ENCODE results near the gene COX18. TPM values are rescaled to one million over a fixed set of nuclear protein-coding genes. Genes with fewer than 3 reads are reported as not detected.

Gene COX18
- polyA plus RNA-seq, result 9.5 to 14.4 TPM (median 11.4 TPM) in 3 replicates
- polyA plus RNA-seq (2011; ENCODE audit: low read depth), result 2.4 TPM
- polyA plus RNA-seq (2011; cell fraction: cytosol; rRNA removed), result 9.5 and 13.9 TPM in 2 replicates
- polyA plus RNA-seq (2011; cell fraction: nucleus; rRNA removed), result 8.4 TPM in 2 replicates
- polyA plus RNA-seq (2012; ENCODE audit: low replicate concordance), result 7.4 and 8.8 TPM in 2 replicates
- 6.7 to 24.7 TPM (median 19.2 TPM) in 3 replicates for polyA minus RNA-seq
- polyA minus RNA-seq (2011; cell fraction: cytosol; rRNA and poly(A)+ RNA removed), result 17.6 TPM
- 6.3 and 10.9 TPM in 2 replicates for polyA minus RNA-seq (2011; cell fraction: nucleus; rRNA and poly(A)+ RNA removed)

- Histone ChIP-seq H3K27me3 (ENCODE audit: control insufficient read depth, extremely low read depth, insufficient read depth, low read length) (no peaks in the 10 kb centered on the region), H3K4me1 (ENCODE audit: control insufficient read depth, extremely low read depth, insufficient read depth, low read length) (peaks cover 8% of the 10 kb centered on the region), H3K9ac (ENCODE audit: control insufficient read depth, extremely low read depth, insufficient read depth, low read length) (peak within 1 kb of the TSS; percentile 84), H3K36me3 (ENCODE audit: control insufficient read depth in 2 of 2, extremely low read depth in 1 of 2, insufficient read depth in 2 of 2, low read length in 2 of 2) (peaks cover 3 to 6% of the 10 kb centered on the region in 2 experiments), H3K4me2 (ENCODE audit: control insufficient read depth, extremely low read depth, insufficient read depth, low read depth, low read length) (peak within 1 kb of the TSS; percentile 95), H3K9me1 (ENCODE audit: control insufficient read depth, extremely low read depth, insufficient read depth, low read length) (no peaks in the 10 kb centered on the region), H3K9me3 (ENCODE audit: control insufficient read depth, low read depth, low read length) (no peaks in the 10 kb centered on the region), H4K20me1 (ENCODE audit: control insufficient read depth, extremely low read depth, insufficient read depth, low read length) (no peaks in the 10 kb centered on the region), H3K27ac (ENCODE audit: control insufficient read depth, insufficient read depth, low read length) (peak within 1 kb of the TSS; percentile 90), H2AFZ (ENCODE audit: control insufficient read depth, low read length) (peak within 1 kb of the TSS; percentile 89), H3K79me2 (ENCODE audit: control insufficient read depth, insufficient read depth, low read length) (peaks cover 5% of the 10 kb centered on the region), H3K4me3 (ENCODE audit: control insufficient read depth in 2 of 3, extremely low read depth in 1 of 3, insufficient read depth in 2 of 3, low read depth in 1 of 3, low read length in 3 of 3) (peak within 1 kb of the TSS; percentile 77 to 86 (median 79))
- dilution Hi-C loops (cut with MboI; ENCODE audit: extremely low pct_ligation_motif_present, low sequenced_read_pairs), result no loop called here
- peak; percentile 94 for FAIRE-seq
- peak; percentile 81 for DNase-seq (ENCODE audit: low read depth, low spot score)
- TF ChIP-seq EZH2 (IDR thresholded peaks at IDR 0.05; ENCODE audit: low read length), result no peak
- TF ChIP-seq, protein P1, sequence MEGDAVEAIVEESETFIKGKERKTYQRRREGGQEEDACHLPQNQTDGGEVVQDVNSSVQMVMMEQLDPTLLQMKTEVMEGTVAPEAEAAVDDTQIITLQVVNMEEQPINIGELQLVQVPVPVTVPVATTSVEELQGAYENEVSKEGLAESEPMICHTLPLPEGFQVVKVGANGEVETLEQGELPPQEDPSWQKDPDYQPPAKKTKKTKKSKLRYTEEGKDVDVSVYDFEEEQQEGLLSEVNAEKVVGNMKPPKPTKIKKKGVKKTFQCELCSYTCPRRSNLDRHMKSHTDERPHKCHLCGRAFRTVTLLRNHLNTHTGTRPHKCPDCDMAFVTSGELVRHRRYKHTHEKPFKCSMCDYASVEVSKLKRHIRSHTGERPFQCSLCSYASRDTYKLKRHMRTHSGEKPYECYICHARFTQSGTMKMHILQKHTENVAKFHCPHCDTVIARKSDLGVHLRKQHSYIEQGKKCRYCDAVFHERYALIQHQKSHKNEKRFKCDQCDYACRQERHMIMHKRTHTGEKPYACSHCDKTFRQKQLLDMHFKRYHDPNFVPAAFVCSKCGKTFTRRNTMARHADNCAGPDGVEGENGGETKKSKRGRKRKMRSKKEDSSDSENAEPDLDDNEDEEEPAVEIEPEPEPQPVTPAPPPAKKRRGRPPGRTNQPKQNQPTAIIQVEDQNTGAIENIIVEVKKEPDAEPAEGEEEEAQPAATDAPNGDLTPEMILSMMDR (optimal IDR thresholded peaks at IDR 0.05 in 1 of 3, IDR thresholded peaks at IDR 0.05 in 1 of 3, conservative IDR thresholded peaks at IDR 0.05 in 1 of 3; ENCODE audit: extremely low read depth in 1 of 3, insufficient read depth in 2 of 3, low read length in 3 of 3), result no peak
These were observed at the start of gene COX18 for GRCh38 chr4:73069338-73070073. COX18 (minus strand) TSS chr4:73069716; CDS start chr4:73069649, 67 bp downstream.

DNA sequence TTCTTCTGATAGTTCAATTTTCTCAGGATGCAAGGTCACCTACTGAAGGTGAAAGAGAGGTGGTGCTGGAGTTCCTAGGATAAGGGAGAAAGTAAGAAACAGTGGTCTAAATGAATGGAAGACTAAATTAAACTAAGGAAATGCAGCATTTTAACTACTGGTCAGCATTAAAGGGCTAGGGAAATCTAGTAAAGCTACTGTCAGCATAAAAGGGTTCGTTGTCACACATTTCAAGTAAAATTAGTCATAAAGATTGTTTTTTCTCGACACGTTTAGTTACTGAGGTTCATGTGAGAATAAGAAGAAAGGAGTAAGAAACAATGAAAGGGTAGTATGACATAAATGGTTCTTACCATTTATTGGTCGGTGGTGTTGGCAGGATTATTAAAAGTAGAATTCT, 40.0 kb upstream of the COX18 start:
- no peak for FAIRE-seq
- no peak overlapping the region for H3K4me3 ChIP-seq (ENCODE audit: control insufficient read depth in 2 of 3, extremely low read depth in 1 of 3, insufficient read depth in 2 of 3, low read depth in 1 of 3, low read length in 3 of 3)
- dilution Hi-C loops (cut with MboI; ENCODE audit: extremely low pct_ligation_motif_present, low sequenced_read_pairs), result no loop called here
- H3K9me3 ChIP-seq (ENCODE audit: control insufficient read depth, low read depth, low read length), result no peaks in the 10 kb centered on the region
- no peaks in the 10 kb centered on the region for H3K79me2 ChIP-seq (ENCODE audit: control insufficient read depth, insufficient read depth, low read length)
- no peak overlapping the region for H3K4me2 ChIP-seq (ENCODE audit: control insufficient read depth, extremely low read depth, insufficient read depth, low read depth, low read length)
- no peak overlapping the region for H3K9ac ChIP-seq (ENCODE audit: control insufficient read depth, extremely low read depth, insufficient read depth, low read length)
- DNase-seq (ENCODE audit: low read depth, low spot score), result no peak
- H4K20me1 ChIP-seq (ENCODE audit: control insufficient read depth, extremely low read depth, insufficient read depth, low read length), result no peaks in the 10 kb centered on the region
- H3K27ac ChIP-seq (ENCODE audit: control insufficient read depth, insufficient read depth, low read length), result no peak overlapping the region
- no peaks in the 10 kb centered on the region for H3K27me3 ChIP-seq (ENCODE audit: control insufficient read depth, extremely low read depth, insufficient read depth, low read length)
- H3K4me1 ChIP-seq (ENCODE audit: control insufficient read depth, extremely low read depth, insufficient read depth, low read length), result no peaks in the 10 kb centered on the region
- no peak for TF ChIP-seq EZH2 (IDR thresholded peaks at IDR 0.05; ENCODE audit: low read length)
- TF ChIP-seq, protein P1 (optimal IDR thresholded peaks at IDR 0.05 in 1 of 3, IDR thresholded peaks at IDR 0.05 in 1 of 3, conservative IDR thresholded peaks at IDR 0.05 in 1 of 3; ENCODE audit: extremely low read depth in 1 of 3, insufficient read depth in 2 of 3, low read length in 3 of 3), result no peak
- peaks cover 2 to 17% of the 10 kb centered on the region in 2 experiments for H3K36me3 ChIP-seq (ENCODE audit: control insufficient read depth in 2 of 2, extremely low read depth in 1 of 2, insufficient read depth in 2 of 2, low read length in 2 of 2)
- H3K9me1 ChIP-seq (ENCODE audit: control insufficient read depth, extremely low read depth, insufficient read depth, low read length), result no peaks in the 10 kb centered on the region
- no peak overlapping the region for H2AFZ ChIP-seq (ENCODE audit: control insufficient read depth, low read length)

Measured in keratinocyte (primary cell).